DND-41 (cell line): ENCODE measurements around the gene B4GALT5.

Experiments used
- CTCF ChIP-seq: IDR thresholded peaks from 2 replicates; pipeline ENCODE4 v1.5.1; 2012; ENCODE audit warnings: borderline replicate concordance, low read length, moderate library complexity, mild to moderate bottlenecking; ENCODE audit not compliant: poor library complexity, severe bottlenecking; ENCODE audit errors: extremely low read depth
- EZH2 ChIP-seq: IDR thresholded peaks from 3 replicates; pipeline ENCODE4 v1.6.1; 2012; ENCODE audit warnings: borderline replicate concordance, low read depth, mild to moderate bottlenecking, moderate library complexity, low read length, inconsistent platforms; ENCODE audit not compliant: severe bottlenecking

GRCh38 chr20:49592120-49592519, 121.6 kb downstream of the B4GALT5 start:
- TF ChIP-seq CTCF (no peak), EZH2 (no peak)
